Activated naive CD8-positive, alpha-beta T cell (primary cell): ENCODE data around the gene BRF1.
"Not testable (repeated sequence)": the region's sequence is repeated elsewhere in the genome, so short reads cannot be mapped to it uniquely, and the experiment has no call there.

ENCODE experiments used
- H3K27ac Mint-ChIP-seq: one replicate; pipeline ENCODE4 v1.8.0; 2021; ENCODE audit warnings: mixed read lengths
- H3K27me3 Mint-ChIP-seq: one replicate; pipeline ENCODE4 v1.8.0; 2021; ENCODE audit warnings: mixed read lengths
- H3K36me3 Mint-ChIP-seq: one replicate; pipeline ENCODE4 v1.8.0; 2021; ENCODE audit warnings: mixed read lengths
- H3K4me1 Mint-ChIP-seq: one replicate; pipeline ENCODE4 v1.8.0; 2021; ENCODE audit warnings: low read depth, mixed read lengths
- H3K4me3 Mint-ChIP-seq: one replicate; pipeline ENCODE4 v1.8.0; 2021; ENCODE audit warnings: mild to moderate bottlenecking, mixed read lengths
- H3K9me3 Mint-ChIP-seq: one replicate; pipeline ENCODE4 v1.8.0; 2021; ENCODE audit warnings: low read depth, mixed read lengths

BRF1 gene

DNA sequence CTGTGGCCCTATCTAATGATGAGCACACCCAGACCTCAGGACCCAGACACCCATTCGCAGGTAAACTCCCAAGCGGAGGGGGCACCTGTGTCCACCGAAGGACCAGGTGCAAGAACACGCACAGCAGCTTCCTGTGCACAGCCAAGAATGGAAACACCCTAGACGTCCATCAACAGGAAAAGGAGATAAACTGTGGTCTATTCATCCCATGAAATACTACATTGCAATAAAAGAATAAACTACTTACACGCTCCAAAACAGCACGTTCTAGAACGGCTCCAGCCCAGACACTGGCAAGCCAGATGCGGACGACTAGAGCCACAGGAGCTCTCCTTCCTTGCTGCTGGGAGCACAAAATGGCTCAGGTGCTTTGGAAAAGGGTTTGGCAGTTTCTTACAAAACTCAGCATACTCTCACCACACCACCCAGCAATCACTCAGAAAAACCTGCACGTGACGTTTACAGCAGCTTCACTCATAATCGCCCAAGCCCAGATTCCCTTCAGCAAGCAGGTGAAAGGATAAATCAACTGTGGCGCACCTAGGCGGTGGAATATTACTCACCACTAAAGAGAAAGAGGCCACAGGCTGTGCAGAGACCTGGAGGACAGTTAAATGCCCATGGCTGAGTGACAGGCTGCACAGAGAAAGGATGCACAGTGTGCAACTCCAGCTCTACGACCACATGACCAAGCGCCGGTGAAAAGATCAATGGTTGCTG lies 21.0 kb downstream of the BRF1 start:
- H3K4me3 Mint-ChIP-seq: no peak overlapping the region
- H3K36me3 Mint-ChIP-seq: no peaks in the 10 kb centered on the region
- no peaks in the 10 kb centered on the region for H3K27me3 Mint-ChIP-seq
- no peak overlapping the region for H3K27ac Mint-ChIP-seq
- H3K9me3 Mint-ChIP-seq: no peaks in the 10 kb centered on the region
- peaks cover 24% of the 10 kb centered on the region for H3K4me1 Mint-ChIP-seq

DNA sequence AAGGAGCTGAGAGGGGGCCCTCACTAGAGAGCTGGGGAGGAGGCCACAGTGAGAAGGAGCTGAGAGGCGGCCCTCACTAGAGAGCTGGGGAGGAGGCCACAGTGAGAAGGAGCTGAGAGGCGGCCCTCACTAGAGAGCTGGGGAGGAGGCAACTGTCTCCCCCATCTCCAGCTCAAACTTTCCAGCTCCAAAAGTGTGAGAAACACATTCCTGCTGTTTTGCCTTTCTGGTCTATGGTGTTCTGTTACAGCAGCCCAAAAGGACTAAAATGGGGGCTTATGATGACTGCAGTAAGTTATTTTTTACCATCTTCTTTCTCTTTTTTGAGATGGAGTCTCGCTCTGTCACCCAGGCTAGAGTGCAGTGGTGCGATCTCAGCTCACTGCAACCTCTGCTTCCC lies 23.4 kb downstream of the BRF1 start:
- not testable (repeated sequence) for H3K27ac Mint-ChIP-seq, H3K4me3 Mint-ChIP-seq, H3K27me3 Mint-ChIP-seq, H3K36me3 Mint-ChIP-seq, H3K9me3 Mint-ChIP-seq, H3K4me1 Mint-ChIP-seq

GRCh38 chr14:105275267-105275946 lies 25.4 kb downstream of the BRF1 start:
- Mint-ChIP-seq H3K36me3 (no peaks in the 10 kb centered on the region), H3K4me1 (no peaks in the 10 kb centered on the region), H3K27me3 (no peaks in the 10 kb centered on the region), H3K4me3 (no peak overlapping the region), H3K27ac (no peak overlapping the region), H3K9me3 (no peaks in the 10 kb centered on the region)

GRCh38 chr14:105274637-105275036 lies 26.2 kb downstream of the BRF1 start:
- Mint-ChIP-seq H3K27me3 (no peaks in the 10 kb centered on the region), H3K9me3 (no peaks in the 10 kb centered on the region), H3K36me3 (no peaks in the 10 kb centered on the region), H3K4me1 (no peaks in the 10 kb centered on the region), H3K27ac (no peak overlapping the region), H3K4me3 (no peak overlapping the region)

DNA sequence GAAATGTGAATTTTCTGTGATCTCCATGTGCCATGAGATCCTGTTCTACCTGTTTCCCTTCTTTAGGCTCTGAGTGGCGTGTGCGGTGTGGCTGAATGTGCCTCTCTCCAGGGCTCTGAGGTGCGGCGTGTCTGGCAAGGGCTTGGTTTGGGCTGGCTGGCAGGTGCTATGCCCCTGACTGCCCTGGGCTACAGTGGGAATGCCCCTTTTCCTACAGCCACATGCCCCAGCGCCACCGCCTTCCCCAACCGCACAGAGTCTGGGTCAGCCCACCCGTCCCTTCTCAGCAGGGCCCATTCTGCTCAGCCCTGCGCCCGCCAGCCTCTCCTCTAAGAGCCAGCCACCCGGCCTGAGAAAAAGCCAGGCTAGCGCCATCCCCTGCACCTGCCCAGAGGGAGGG lies 27.7 kb downstream of the BRF1 start:
- Mint-ChIP-seq H3K4me3 (no peak overlapping the region), H3K36me3 (no peaks in the 10 kb centered on the region), H3K4me1 (no peaks in the 10 kb centered on the region)

GRCh38 chr14:105272623-105273022 lies 28.2 kb downstream of the BRF1 start:
- H3K36me3 Mint-ChIP-seq: no peaks in the 10 kb centered on the region
- no peak overlapping the region for H3K27ac Mint-ChIP-seq
- H3K4me3 Mint-ChIP-seq: no peak overlapping the region
- H3K4me1 Mint-ChIP-seq: no peaks in the 10 kb centered on the region
- no peaks in the 10 kb centered on the region for H3K9me3 Mint-ChIP-seq
- no peaks in the 10 kb centered on the region for H3K27me3 Mint-ChIP-seq

More for the DNA sequence above, 27.7 kb downstream of the BRF1 start:
- no peaks in the 10 kb centered on the region for H3K27me3 Mint-ChIP-seq
- H3K27ac Mint-ChIP-seq: no peak overlapping the region
- H3K9me3 Mint-ChIP-seq: no peaks in the 10 kb centered on the region

- H3K4me1 Mint-ChIP-seq: no peaks in the 10 kb centered on the region
Measured at GRCh38 chr14:105271224-105271890, 29.4 kb downstream of the BRF1 start.

DNA sequence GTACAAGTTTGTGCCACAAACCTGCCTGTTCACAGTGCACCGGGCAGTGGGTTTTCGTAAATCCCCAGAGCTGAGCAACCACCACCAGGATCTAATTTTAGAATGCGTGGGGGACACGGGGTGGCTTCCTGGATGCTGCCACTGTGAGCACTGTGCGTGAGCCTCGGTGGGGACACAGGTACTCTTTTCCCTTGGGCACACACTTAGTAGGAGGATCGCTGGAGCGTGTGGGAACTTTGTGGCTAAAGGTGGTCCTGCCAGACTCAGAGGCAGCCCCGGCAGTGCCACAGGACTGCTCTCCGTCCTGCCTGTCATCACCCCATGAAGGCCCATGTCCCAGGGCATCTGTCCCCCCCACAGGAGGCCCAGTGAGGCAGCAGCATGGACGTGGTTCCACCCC lies 31.4 kb downstream of the BRF1 start:
- no peaks in the 10 kb centered on the region for H3K9me3 Mint-ChIP-seq
- H3K36me3 Mint-ChIP-seq: no peaks in the 10 kb centered on the region
- no peaks in the 10 kb centered on the region for H3K27me3 Mint-ChIP-seq
- no peaks in the 10 kb centered on the region for H3K4me1 Mint-ChIP-seq
- no peak overlapping the region for H3K27ac Mint-ChIP-seq
- H3K4me3 Mint-ChIP-seq: no peak overlapping the region

More at GRCh38 chr14:105271224-105271890, 29.4 kb downstream of the BRF1 start:
- Mint-ChIP-seq H3K36me3 (no peaks in the 10 kb centered on the region), H3K9me3 (no peaks in the 10 kb centered on the region), H3K27me3 (no peaks in the 10 kb centered on the region), H3K27ac (no peak overlapping the region), H3K4me3 (no peak overlapping the region)

GRCh38 chr14:105268736-105269354 lies 32.0 kb downstream of the BRF1 start:
- Mint-ChIP-seq H3K4me3 (no peak overlapping the region), H3K9me3 (no peaks in the 10 kb centered on the region), H3K27ac (no peak overlapping the region), H3K36me3 (peaks cover 3% of the 10 kb centered on the region), H3K4me1 (no peaks in the 10 kb centered on the region), H3K27me3 (no peaks in the 10 kb centered on the region)

DNA sequence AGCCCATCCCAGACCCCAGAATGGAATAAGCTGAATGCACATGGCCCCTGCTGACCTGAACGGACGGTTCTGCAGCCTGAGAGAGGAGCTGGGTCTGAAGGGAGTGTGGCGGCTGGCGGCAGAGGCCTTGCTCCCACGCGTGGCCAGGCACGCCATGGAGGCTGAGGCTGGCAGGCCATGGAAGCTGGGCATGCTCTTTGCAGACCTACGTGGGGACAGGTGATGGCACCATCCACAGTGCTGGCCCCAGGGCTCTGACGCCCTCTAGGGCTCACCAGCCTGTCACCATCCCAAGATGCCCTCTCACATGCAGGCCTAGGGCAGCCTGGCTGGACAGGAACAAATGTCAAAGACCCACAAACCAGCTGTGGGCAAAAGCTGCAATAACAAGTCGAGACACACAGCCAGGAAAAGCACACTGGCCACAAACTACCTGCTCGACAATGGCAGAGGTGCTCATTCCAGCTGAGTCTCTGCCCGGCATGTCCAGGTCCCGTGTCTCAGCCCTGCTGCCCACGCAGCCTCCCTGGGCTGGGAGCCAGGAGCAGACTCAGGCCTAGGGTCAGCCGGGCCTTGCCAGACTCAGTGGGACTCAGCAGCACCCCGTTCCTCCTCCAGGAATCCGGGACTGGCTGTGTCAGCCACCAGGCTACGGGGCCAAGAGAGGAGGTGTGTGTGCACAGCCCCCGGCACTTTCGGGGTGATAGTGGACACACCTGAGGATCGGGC lies 32.8 kb downstream of the BRF1 start:
- Mint-ChIP-seq H3K27ac (no peak overlapping the region), H3K27me3 (no peaks in the 10 kb centered on the region), H3K4me3 (no peak overlapping the region), H3K9me3 (no peaks in the 10 kb centered on the region), H3K36me3 (peaks cover 3% of the 10 kb centered on the region), H3K4me1 (no peaks in the 10 kb centered on the region)

DNA sequence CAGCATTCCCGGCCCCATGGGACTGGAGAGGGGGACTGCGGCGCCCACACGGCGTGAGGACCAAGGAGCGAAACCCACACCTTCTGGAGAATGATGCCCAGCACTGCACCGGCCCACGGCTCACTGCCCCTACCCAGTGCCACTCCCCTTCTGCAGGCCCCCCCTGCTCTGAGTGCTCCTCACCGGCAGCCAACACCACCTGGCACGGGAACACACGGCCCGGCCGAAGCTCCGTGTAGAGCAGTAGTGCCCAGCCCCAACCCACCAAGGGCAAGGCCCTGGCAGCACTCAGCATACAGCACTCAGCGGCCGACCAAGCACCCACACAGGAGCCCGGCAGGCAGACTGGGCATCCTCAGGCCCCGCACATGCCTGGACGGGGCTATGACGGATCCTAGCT lies 39.0 kb downstream of the BRF1 start:
- H3K36me3 Mint-ChIP-seq: peaks cover 3% of the 10 kb centered on the region
- no peak overlapping the region for H3K27ac Mint-ChIP-seq
- H3K4me3 Mint-ChIP-seq: no peak overlapping the region
- no peaks in the 10 kb centered on the region for H3K27me3 Mint-ChIP-seq
- H3K4me1 Mint-ChIP-seq: peaks cover 3% of the 10 kb centered on the region
- no peaks in the 10 kb centered on the region for H3K9me3 Mint-ChIP-seq

- Mint-ChIP-seq H3K36me3 (peaks cover 3% of the 10 kb centered on the region), H3K27ac (no peak overlapping the region)
Measured at GRCh38 chr14:105260959-105261358, 39.8 kb downstream of the BRF1 start.

DNA sequence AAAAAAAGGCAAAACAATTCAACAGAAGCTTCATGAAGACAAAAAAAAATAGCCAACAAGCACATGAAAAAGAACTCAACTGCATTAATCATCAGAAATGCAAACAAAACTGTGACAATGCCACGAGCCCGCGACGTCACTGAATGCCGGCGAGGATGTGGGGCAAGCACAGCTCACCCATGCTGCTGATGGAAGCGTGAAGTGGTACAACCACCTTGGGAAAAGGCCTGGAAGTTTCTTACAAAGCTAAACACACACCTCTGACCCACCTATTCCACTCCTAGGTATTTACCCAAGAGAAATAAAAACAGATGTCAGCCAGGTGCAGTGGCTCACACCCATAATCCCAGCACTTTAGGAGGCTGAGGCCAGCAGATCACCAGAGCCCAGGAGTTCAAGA lies 42.0 kb downstream of the BRF1 start:
- H3K27me3 Mint-ChIP-seq: no peaks in the 10 kb centered on the region
- no peaks in the 10 kb centered on the region for H3K9me3 Mint-ChIP-seq
- H3K4me1 Mint-ChIP-seq: peaks cover 3% of the 10 kb centered on the region
- no peak overlapping the region for H3K27ac Mint-ChIP-seq
- H3K36me3 Mint-ChIP-seq: peaks cover under 1% of the 10 kb centered on the region
- H3K4me3 Mint-ChIP-seq: no peak overlapping the region

More at GRCh38 chr14:105260959-105261358, 39.8 kb downstream of the BRF1 start:
- Mint-ChIP-seq H3K4me3 (no peak overlapping the region), H3K9me3 (no peaks in the 10 kb centered on the region), H3K27me3 (no peaks in the 10 kb centered on the region), H3K4me1 (peaks cover 3% of the 10 kb centered on the region)

DNA sequence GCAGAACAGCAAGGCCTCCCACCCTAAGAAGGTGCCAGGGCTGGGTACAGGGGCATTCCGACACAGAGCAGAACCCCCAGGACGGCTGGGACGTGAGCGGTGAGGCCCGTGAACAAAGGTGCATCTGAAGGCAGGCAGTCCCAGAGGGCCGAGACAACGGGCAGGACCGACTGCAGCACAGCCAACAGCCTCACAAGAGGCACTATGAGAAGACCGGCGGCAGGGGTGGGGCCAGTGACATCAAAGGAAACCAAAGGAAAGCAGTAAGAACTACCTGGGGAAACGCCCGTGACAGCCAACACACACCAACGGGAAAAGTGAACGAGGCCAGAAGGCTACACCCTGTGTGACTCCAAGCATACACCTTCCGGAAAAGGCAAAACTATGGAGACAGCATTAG lies 43.3 kb downstream of the BRF1 start:
- Mint-ChIP-seq H3K27ac (no peak overlapping the region), H3K4me3 (no peak overlapping the region), H3K4me1 (peaks cover 3% of the 10 kb centered on the region), H3K27me3 (no peaks in the 10 kb centered on the region), H3K9me3 (no peaks in the 10 kb centered on the region), H3K36me3 (no peaks in the 10 kb centered on the region)
